ENCODE measurements around the gene GPC5. TPM values are rescaled to one million over a fixed set of nuclear protein-coding genes. Genes with fewer than 3 reads are reported as not detected.
A peak's percentile ranks its signal among the peaks of the same experiment; 100 is the strongest.

The GPC5 gene
- total RNA-seq, 3 donors from 2014 or later = 0.51 to 1.2 TPM; not detected in 1

- intact Hi-C loops (cut with DNase I, micrococcal nuclease) = no loop called here
- TF ChIP-seq CTCF (IDR thresholded peaks at IDR 0.05) = no peak
- DNase-seq (no peak), ATAC-seq (no peak)
- Histone ChIP-seq H3K9me3 (no peaks in the 10 kb centered on the region), H3K4me1 (ENCODE audit: low read depth) (no peaks in the 10 kb centered on the region), H3K36me3 (ENCODE audit: low read depth) (no peaks in the 10 kb centered on the region), H3K4me3 (no peak overlapping the region)
These were observed 532.3 kb downstream of the GPC5 start for GRCh38 chr13:91930687-91931086.

GRCh38 chr13:91934354-91934753 is 535.9 kb downstream of the GPC5 start:
- Histone ChIP-seq H3K9me3 (no peaks in the 10 kb centered on the region), H3K4me3 (no peak overlapping the region), H3K36me3 (ENCODE audit: low read depth) (no peaks in the 10 kb centered on the region), H3K4me1 (ENCODE audit: low read depth) (no peaks in the 10 kb centered on the region)
- ATAC-seq (no peak), DNase-seq (no peak)
- TF ChIP-seq CTCF (IDR thresholded peaks at IDR 0.05) = no peak
- intact Hi-C loops (cut with DNase I, micrococcal nuclease) = no loop called here

- Histone ChIP-seq H3K9me3 (no peaks in the 10 kb centered on the region), H3K4me1 (ENCODE audit: low read depth) (no peaks in the 10 kb centered on the region), H3K36me3 (ENCODE audit: low read depth) (no peaks in the 10 kb centered on the region), H3K4me3 (no peak overlapping the region)
- DNase-seq (peak in 1 of 3 donors; percentile 1), ATAC-seq (no peak)
- intact Hi-C loops (cut with DNase I, micrococcal nuclease) = no loop called here
- no peak for TF ChIP-seq CTCF (IDR thresholded peaks at IDR 0.05)
These were observed 548.2 kb downstream of the GPC5 start for GRCh38 chr13:91946498-91947070.

GRCh38 chr13:91948736-91949135 is 550.3 kb downstream of the GPC5 start:
- Histone ChIP-seq H3K4me1 (ENCODE audit: low read depth) (no peaks in the 10 kb centered on the region), H3K9me3 (no peaks in the 10 kb centered on the region), H3K36me3 (ENCODE audit: low read depth) (no peaks in the 10 kb centered on the region), H3K4me3 (no peak overlapping the region)
- DNase-seq = no peak
- intact Hi-C loops (cut with DNase I, micrococcal nuclease) = no loop called here
- no peak for TF ChIP-seq CTCF (IDR thresholded peaks at IDR 0.05)
- ATAC-seq = no peak

- no peak for TF ChIP-seq CTCF (IDR thresholded peaks at IDR 0.05)
- intact Hi-C loops (cut with DNase I, micrococcal nuclease) = no loop called here
- Histone ChIP-seq H3K4me3 (no peak overlapping the region), H3K4me1 (ENCODE audit: low read depth) (no peaks in the 10 kb centered on the region), H3K36me3 (ENCODE audit: low read depth) (no peaks in the 10 kb centered on the region), H3K9me3 (no peaks in the 10 kb centered on the region)
- ATAC-seq (no peak), DNase-seq (no peak)
These were observed 552.4 kb downstream of the GPC5 start for GRCh38 chr13:91950803-91951202.

Measured in mucosa of descending colon (tissue), 3 donors.